Hematopoietic multipotent progenitor cell treated with erythropoietin and hydrocortisone succinate and interleukin-3 and kit ligand, for 4 days (in vitro differentiated cells): ENCODE data around the gene ABCB11.
"Not testable (repeated sequence)": the region's sequence is repeated elsewhere in the genome, so short reads cannot be mapped to it uniquely, and the experiment has no call there.

Experiments
- DNase-seq: peaks from one replicate; pipeline ENCODE4 v3.0.0-alpha.2; 2015

Gene ABCB11

DNA sequence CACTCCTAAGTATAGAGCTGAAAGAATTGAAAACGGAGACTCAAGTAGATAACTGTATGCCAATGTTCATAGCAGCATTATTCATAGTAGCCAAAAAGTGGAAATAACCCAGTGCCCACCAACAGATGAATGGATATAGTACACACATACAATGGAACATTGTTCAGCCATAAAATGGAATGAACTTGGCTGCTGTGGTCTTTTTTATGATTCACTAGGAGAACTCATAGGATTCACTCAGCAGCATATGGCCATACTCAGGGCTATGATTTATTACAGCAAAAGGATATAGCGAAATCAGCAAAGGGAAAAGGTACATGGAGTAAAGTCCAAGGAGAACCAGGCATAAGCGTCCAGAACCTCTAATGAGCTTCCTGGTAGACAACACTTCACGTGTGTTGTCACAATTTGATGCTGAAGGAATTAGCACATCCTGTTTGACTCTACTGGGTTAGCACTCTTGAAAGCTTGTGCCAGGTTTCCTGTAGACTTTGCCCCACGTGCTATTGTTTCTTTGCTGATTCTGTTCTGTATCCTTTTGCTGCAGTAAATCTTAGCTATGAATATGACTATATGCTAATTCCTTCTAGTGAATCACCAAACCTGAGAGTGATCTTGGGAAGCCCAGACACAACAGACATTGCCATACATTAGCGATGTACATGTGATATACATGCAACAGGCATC, 156.6 kb downstream of the ABCB11 start:
- DNase-seq: no peak

DNA sequence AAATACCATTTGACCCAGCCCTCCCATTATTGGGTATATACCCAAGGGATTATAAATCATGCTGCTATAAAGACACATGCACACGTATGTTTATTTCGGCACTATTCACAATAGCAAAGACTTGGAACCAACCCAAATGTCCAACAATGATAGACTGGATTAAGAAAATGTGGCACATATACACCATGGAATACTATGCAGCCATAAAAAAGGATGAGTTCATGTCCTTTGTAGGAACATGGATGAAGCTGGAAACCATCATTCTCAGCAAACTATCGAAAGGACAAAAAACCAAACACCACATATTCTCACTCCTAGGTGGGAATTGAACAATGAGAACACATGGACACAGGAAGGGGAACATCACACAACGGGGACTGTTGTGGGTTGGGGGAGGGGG, 160.3 kb downstream of the ABCB11 start:
- DNase-seq: not testable (repeated sequence)
